Suprapubic skin (tissue), 4 donors: ENCODE results near the gene KRTAP12-2. TPM values are rescaled to one million over a fixed set of nuclear protein-coding genes. Genes with fewer than 3 reads are reported as not detected.
"Not testable (repeated sequence)": the region's sequence is repeated elsewhere in the genome, so short reads cannot be mapped to it uniquely, and the experiment has no call there.

ENCODE experiments used
- DNase-seq, 2 donors: peaks; one replicate each; pipeline ENCODE4 v3.0.0-alpha.2; 2019; ENCODE audit warnings: low spot score in 2 of 2
- H3K27ac ChIP-seq: fragments of 200-600 bp; sonication (generic); one replicate; pipeline ENCODE4 v1.5.1; 2019
- H3K27me3 ChIP-seq: fragments of 200-600 bp; sonication (generic); one replicate; pipeline ENCODE4 v1.5.1; 2019
- H3K36me3 ChIP-seq: fragments of 200-600 bp; sonication (generic); one replicate; pipeline ENCODE4 v1.5.1; 2019
- H3K4me1 ChIP-seq: fragments of 200-600 bp; sonication (generic); one replicate; pipeline ENCODE4 v1.5.1; 2019
- H3K4me3 ChIP-seq: fragments of 200-600 bp; sonication (generic); one replicate; pipeline ENCODE4 v1.5.1; 2019; ENCODE audit warnings: mild to moderate bottlenecking
- H3K9me3 ChIP-seq: fragments of 200-600 bp; sonication (generic); one replicate; pipeline ENCODE4 v1.5.1; 2019
- CTCF ChIP-seq, 2 donors: fragments of 200-600 bp in 1 of 2; fragments of 450-650 bp in 1 of 2; sonication (generic) in 1 of 2; IDR thresholded peaks; one replicate each; pipeline ENCODE4 v1.5.1; 2016 to 2019; ENCODE audit warnings: antibody characterized with exemption in 2 of 2, mild to moderate bottlenecking in 1 of 2, moderate library complexity in 1 of 2
- EP300 ChIP-seq: sonication (generic); formaldehyde crosslinking; IDR thresholded peaks from one replicate; pipeline ENCODE4 v1.6.1; 2017; ENCODE audit warnings: antibody characterized with exemption
- POLR2A ChIP-seq, 2 donors: fragments of 450-650 bp; IDR thresholded peaks; one replicate each; pipeline ENCODE4 v1.6.1; 2017; ENCODE audit warnings: antibody characterized with exemption in 2 of 2, mild to moderate bottlenecking in 2 of 2, moderate library complexity in 2 of 2
- POLR2AphosphoS5 ChIP-seq, 3 donors: sonication (generic); formaldehyde crosslinking; IDR thresholded peaks; one replicate each; pipeline ENCODE4 v1.6.1; 2017; ENCODE audit warnings: antibody characterized with exemption in 3 of 3
- WGBS: methylation state at CpG from one replicate; pipeline ENCODE4 v1.1.5; 2018; 5-methylcytosine and 5-hydroxymethylcytosine counted together
- total RNA-seq, 4 donors: library from RNA; depleted of rRNA; stranded (reverse); fragments of >200 nt; gene quantifications; one replicate each; pipeline ENCODE4 v1.1.0, GENCODE V29; 2016

KRTAP12-2 gene
- total RNA-seq, 4 donors from 2014 or later = 5.6 to 29.3 (median 8.2) TPM; not detected in 1

- DNase-seq = no peak
- 63% methylated on average over 2 of the region's 2 CpGs for WGBS
These were observed 26.2 kb upstream of the KRTAP12-2 start for GRCh38 chr21:44692798-44693512.

GRCh38 chr21:44691686-44692085, 25.0 kb upstream of the KRTAP12-2 start:
- H3K27ac ChIP-seq = no peak overlapping the region
- H3K36me3 ChIP-seq = no peaks in the 10 kb centered on the region
- no peaks in the 10 kb centered on the region for H3K9me3 ChIP-seq
- no peaks in the 10 kb centered on the region for H3K4me1 ChIP-seq
- no peak for DNase-seq
- peaks cover 33% of the 10 kb centered on the region for H3K27me3 ChIP-seq
- 40% methylated on average over 2 of the region's 2 CpGs for WGBS
- TF ChIP-seq EP300 (no peak), CTCF (IDR thresholded peaks at IDR 0.05) (no peak), POLR2A (IDR thresholded peaks at IDR 0.05) (no peak), POLR2AphosphoS5 (IDR thresholded peaks at IDR 0.05) (no peak)
- no peak overlapping the region for H3K4me3 ChIP-seq

More at GRCh38 chr21:44692798-44693512, 26.2 kb upstream of the KRTAP12-2 start:
- Histone ChIP-seq H3K27ac (no peak overlapping the region), H3K9me3 (no peaks in the 10 kb centered on the region), H3K4me1 (no peaks in the 10 kb centered on the region), H3K27me3 (peaks cover 33% of the 10 kb centered on the region), H3K4me3 (no peak overlapping the region), H3K36me3 (no peaks in the 10 kb centered on the region)
- TF ChIP-seq POLR2A (IDR thresholded peaks at IDR 0.05) = no peak
- TF ChIP-seq EP300 = no peak
- no peak for TF ChIP-seq CTCF (IDR thresholded peaks at IDR 0.05)
- TF ChIP-seq POLR2AphosphoS5 (IDR thresholded peaks at IDR 0.05) = no peak

- not testable (repeated sequence) for H3K9me3 ChIP-seq, H3K36me3 ChIP-seq, H3K4me1 ChIP-seq, H3K27ac ChIP-seq, DNase-seq, H3K4me3 ChIP-seq
- WGBS = 90% methylated on average over 3 of the region's 3 CpGs
- peaks cover 30% of the 10 kb centered on the region for H3K27me3 ChIP-seq
These were observed 23.0 kb upstream of the KRTAP12-2 start for GRCh38 chr21:44689740-44690139.

- DNase-seq = no peak
- TF ChIP-seq POLR2AphosphoS5 (IDR thresholded peaks at IDR 0.05) (no peak), POLR2A (IDR thresholded peaks at IDR 0.05) (no peak), CTCF (IDR thresholded peaks at IDR 0.05) (no peak), EP300 (no peak)
These were observed 20.9 kb upstream of the KRTAP12-2 start for GRCh38 chr21:44687671-44688070.

GRCh38 chr21:44686843-44687561, 20.3 kb upstream of the KRTAP12-2 start:
- no peaks in the 10 kb centered on the region for H3K9me3 ChIP-seq
- 79% methylated on average over 25 of the region's 25 CpGs for WGBS
- H3K4me1 ChIP-seq = no peaks in the 10 kb centered on the region
- no peak overlapping the region for H3K27ac ChIP-seq
- no peaks in the 10 kb centered on the region for H3K36me3 ChIP-seq
- no peak for DNase-seq
- H3K4me3 ChIP-seq = no peak overlapping the region
- H3K27me3 ChIP-seq = peaks cover 33% of the 10 kb centered on the region
- TF ChIP-seq EP300 = no peak

More at GRCh38 chr21:44687671-44688070, 20.9 kb upstream of the KRTAP12-2 start:
- no peaks in the 10 kb centered on the region for H3K36me3 ChIP-seq
- H3K4me1 ChIP-seq = no peaks in the 10 kb centered on the region
- no peak overlapping the region for H3K27ac ChIP-seq
- no peak overlapping the region for H3K4me3 ChIP-seq
- 72% methylated on average over 11 of the region's 11 CpGs for WGBS
- H3K9me3 ChIP-seq = no peaks in the 10 kb centered on the region
- peaks cover 32% of the 10 kb centered on the region for H3K27me3 ChIP-seq

GRCh38 chr21:44686000-44686781, 19.5 kb upstream of the KRTAP12-2 start:
- no peak overlapping the region for H3K4me3 ChIP-seq
- H3K27me3 ChIP-seq = peaks cover 33% of the 10 kb centered on the region
- no peaks in the 10 kb centered on the region for H3K9me3 ChIP-seq
- no peak for TF ChIP-seq POLR2AphosphoS5 (IDR thresholded peaks at IDR 0.05)
- no peak for TF ChIP-seq CTCF (IDR thresholded peaks at IDR 0.05)
- no peak for TF ChIP-seq EP300
- no peak for TF ChIP-seq POLR2A (IDR thresholded peaks at IDR 0.05)
- H3K27ac ChIP-seq = no peak overlapping the region
- DNase-seq = peak in 1 of 2 donors; percentile 41
- 54% methylated on average over 8 of the region's 14 CpGs for WGBS
- H3K36me3 ChIP-seq = no peaks in the 10 kb centered on the region
- no peaks in the 10 kb centered on the region for H3K4me1 ChIP-seq

- DNase-seq, H3K4me3 ChIP-seq, H3K27ac ChIP-seq, H3K9me3 ChIP-seq, H3K4me1 ChIP-seq, H3K36me3 ChIP-seq: not testable (repeated sequence)
- peaks cover 33% of the 10 kb centered on the region for H3K27me3 ChIP-seq
- 89% methylated on average over 6 of the region's 6 CpGs for WGBS
These were observed 18.3 kb upstream of the KRTAP12-2 start for GRCh38 chr21:44685050-44685449.
